Trophoblast cell (in vitro differentiated cells and primary cell): ENCODE measurements around the gene KRT76.
"Not testable (repeated sequence)": the region's sequence is repeated elsewhere in the genome, so short reads cannot be mapped to it uniquely, and the experiment has no call there.

ENCODE experiments used
- DNase-seq, 2 donors: peaks; one replicate each; pipeline ENCODE4 v3.0.0-alpha.2; 2016
- H2AFZ ChIP-seq: 2 replicates; pipeline ENCODE4 v1.6.1; 2013; ENCODE audit warnings: low read length, moderate library complexity, mild to moderate bottlenecking; ENCODE audit not compliant: insufficient read depth, poor library complexity
- H2AK5ac ChIP-seq: 2 replicates; pipeline ENCODE4 v1.6.1; 2013; ENCODE audit warnings: mild to moderate bottlenecking, low read length
- H2BK120ac ChIP-seq: 2 replicates; pipeline ENCODE4 v1.6.1; 2013; ENCODE audit warnings: low read length, mild to moderate bottlenecking, moderate library complexity; ENCODE audit not compliant: insufficient read depth, poor library complexity
- H2BK12ac ChIP-seq: 2 replicates; pipeline ENCODE4 v1.6.1; 2013; ENCODE audit warnings: mild to moderate bottlenecking, low read length, moderate library complexity
- H2BK5ac ChIP-seq: 2 replicates; pipeline ENCODE4 v1.6.1; 2013; ENCODE audit warnings: low read length, low read depth, moderate library complexity, mild to moderate bottlenecking; ENCODE audit not compliant: poor library complexity
- H3K14ac ChIP-seq: 2 replicates; pipeline ENCODE4 v1.6.1; 2013; ENCODE audit warnings: mild to moderate bottlenecking, low read length
- H3K18ac ChIP-seq: 2 replicates; pipeline ENCODE4 v1.6.1; 2013; ENCODE audit warnings: mild to moderate bottlenecking, low read length
- H3K23ac ChIP-seq: 2 replicates; pipeline ENCODE4 v1.6.1; 2013; ENCODE audit warnings: low read length
- H3K27ac ChIP-seq: 2 replicates; pipeline ENCODE4 v1.5.1; 2013; ENCODE audit warnings: low read depth, mild to moderate bottlenecking, inconsistent platforms, low read length, moderate library complexity
- H3K27me3 ChIP-seq: 2 replicates; pipeline ENCODE4 v1.6.1; 2013; ENCODE audit warnings: inconsistent platforms, mild to moderate bottlenecking, low read length, moderate library complexity; ENCODE audit not compliant: insufficient read depth
- H3K36me3 ChIP-seq, 2 experiments: 1 replicate in 1 of 2; 2 replicates in 1 of 2; pipeline ENCODE4 v1.6.1; 2013; ENCODE audit warnings: low read length in 2 of 2, mild to moderate bottlenecking in 2 of 2, moderate library complexity in 1 of 2; ENCODE audit not compliant: insufficient read depth in 2 of 2, control insufficient read depth in 1 of 2
- H3K4ac ChIP-seq: 2 replicates; pipeline ENCODE4 v1.6.1; 2013; ENCODE audit warnings: low read depth, mild to moderate bottlenecking, low read length, moderate library complexity
- H3K4me1 ChIP-seq, 2 experiments: 1 replicate in 1 of 2; 2 replicates in 1 of 2; pipeline ENCODE4 v1.6.1; 2013; ENCODE audit warnings: low read length in 2 of 2, mild to moderate bottlenecking in 2 of 2, moderate library complexity in 1 of 2; ENCODE audit not compliant: insufficient read depth in 2 of 2, control insufficient read depth in 1 of 2
- H3K4me2 ChIP-seq: 2 replicates; pipeline ENCODE4 v1.6.1; 2013; ENCODE audit warnings: inconsistent platforms, mild to moderate bottlenecking, low read length, moderate library complexity
- H3K4me3 ChIP-seq: 2 replicates; pipeline ENCODE4 v1.5.1; 2013; ENCODE audit warnings: mild to moderate bottlenecking, low read depth, low read length, inconsistent platforms
- H3K79me1 ChIP-seq: one replicate; pipeline ENCODE4 v1.6.1; 2013; ENCODE audit warnings: low read length
- H3K79me2 ChIP-seq: 2 replicates; pipeline ENCODE4 v1.6.1; 2013; ENCODE audit warnings: low read length, mild to moderate bottlenecking; ENCODE audit not compliant: control insufficient read depth, insufficient read depth, poor library complexity
- H3K9ac ChIP-seq: 2 replicates; pipeline ENCODE4 v1.6.1; 2013; ENCODE audit warnings: mild to moderate bottlenecking, low read length
- H3K9me3 ChIP-seq: 2 replicates; pipeline ENCODE4 v1.6.1; 2013; ENCODE audit warnings: low read depth, mild to moderate bottlenecking, control low read depth, inconsistent platforms, low read length; ENCODE audit not compliant: insufficient read depth
- H4K12ac ChIP-seq: 2 replicates; pipeline ENCODE4 v1.6.1; 2013; ENCODE audit warnings: low read depth, mild to moderate bottlenecking, low read length, moderate library complexity
- H4K8ac ChIP-seq: 2 replicates; pipeline ENCODE4 v1.6.1; 2013; ENCODE audit warnings: low read depth, mild to moderate bottlenecking, low read length, moderate library complexity
- H4K91ac ChIP-seq: one replicate; pipeline ENCODE4 v1.6.1; 2013; ENCODE audit warnings: low read depth, mild to moderate bottlenecking, low read length, moderate library complexity
- WGBS: extraction: QIAGEN DNeasy Blood & Tissue Kit; methylation state at CpG from one replicate; pipeline ENCODE4 v1.1.7; 2013; ENCODE audit warnings: missing lambda C conversion rate; ENCODE audit not compliant: insufficient read length, insufficient coverage; ENCODE audit errors: extremely low coverage; 5-methylcytosine and 5-hydroxymethylcytosine counted together

The KRT76 gene

DNA sequence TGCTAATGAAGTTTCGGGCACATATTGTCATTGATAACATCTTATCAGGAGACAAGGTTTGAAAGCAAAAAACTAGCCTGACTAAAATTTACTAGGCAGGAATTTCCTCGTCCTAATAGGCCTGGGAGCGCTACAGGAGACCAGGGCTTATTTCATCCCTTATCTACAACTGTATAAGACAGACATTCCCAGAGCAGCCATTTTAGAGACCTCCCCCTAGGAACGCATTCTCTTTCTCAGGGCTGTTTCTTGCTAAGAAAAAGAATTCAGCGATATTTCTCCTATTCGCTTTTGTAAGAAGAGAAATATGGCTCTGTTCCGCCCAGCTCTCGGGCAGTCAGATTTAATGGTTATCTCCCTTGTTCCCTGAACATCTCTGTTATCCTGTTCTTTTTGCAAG, 15.9 kb downstream of the KRT76 start:
- not testable (repeated sequence) for H3K23ac ChIP-seq, H3K4me3 ChIP-seq, H3K4me2 ChIP-seq, H2BK12ac ChIP-seq, H2AK5ac ChIP-seq, H3K27me3 ChIP-seq, H3K9ac ChIP-seq, H3K4me1 ChIP-seq, H3K4ac ChIP-seq, H3K27ac ChIP-seq, H3K18ac ChIP-seq, H2BK120ac ChIP-seq, H2AFZ ChIP-seq, H3K79me1 ChIP-seq, H4K8ac ChIP-seq, H2BK5ac ChIP-seq, H3K36me3 ChIP-seq, H4K12ac ChIP-seq, DNase-seq, H3K14ac ChIP-seq, H4K91ac ChIP-seq, H3K79me2 ChIP-seq
- peaks cover 15% of the 10 kb centered on the region for H3K9me3 ChIP-seq
- WGBS, result no CpG with 5 or more reads among the region's 8 CpGs

- Histone ChIP-seq H3K4me3 (no peak overlapping the region), H2BK120ac (no peak overlapping the region), H3K14ac (no peak overlapping the region), H2BK5ac (no peak overlapping the region), H2BK12ac (no peak overlapping the region), H3K36me3 (no peaks in the 10 kb centered on the region), H3K79me1 (no peaks in the 10 kb centered on the region), H3K4ac (no peak overlapping the region), H3K4me2 (no peak overlapping the region), H4K12ac (no peak overlapping the region), H3K9me3 (peaks cover 16% of the 10 kb centered on the region), H3K27me3 (peaks cover 3% of the 10 kb centered on the region), H2AFZ (no peak overlapping the region), H3K79me2 (no peaks in the 10 kb centered on the region), H4K8ac (no peak overlapping the region), H4K91ac (no peak overlapping the region), H3K4me1 (no peaks in the 10 kb centered on the region), H3K27ac (no peak overlapping the region), H2AK5ac (no peak overlapping the region), H3K9ac (no peak overlapping the region), H3K23ac (no peak overlapping the region), H3K18ac (no peak overlapping the region)
- no peak for DNase-seq
Observed at GRCh38 chr12:52760623-52761022, 16.5 kb downstream of the KRT76 start.

GRCh38 chr12:52759695-52760094, 17.4 kb downstream of the KRT76 start:
- Histone ChIP-seq H3K79me1 (no peaks in the 10 kb centered on the region), H3K9ac (no peak overlapping the region), H3K14ac (no peak overlapping the region), H4K8ac (no peak overlapping the region), H3K4me3 (no peak overlapping the region), H3K4ac (no peak overlapping the region), H3K9me3 (peaks cover 16% of the 10 kb centered on the region), H3K36me3 (no peaks in the 10 kb centered on the region), H3K27me3 (peaks cover 3% of the 10 kb centered on the region), H2BK12ac (no peak overlapping the region), H4K12ac (no peak overlapping the region), H3K4me1 (no peaks in the 10 kb centered on the region), H2BK5ac (no peak overlapping the region), H3K4me2 (no peak overlapping the region), H3K23ac (no peak overlapping the region), H3K79me2 (no peaks in the 10 kb centered on the region), H2BK120ac (no peak overlapping the region), H2AK5ac (no peak overlapping the region), H3K18ac (no peak overlapping the region), H4K91ac (no peak overlapping the region), H3K27ac (no peak overlapping the region), H2AFZ (no peak overlapping the region)
- DNase-seq, result peak in 1 of 2 donors; percentile 15
- no CpG with 5 or more reads among the region's 2 CpGs for WGBS

GRCh38 chr12:52759218-52759617, 17.9 kb downstream of the KRT76 start:
- Histone ChIP-seq H3K4ac (no peak overlapping the region), H3K36me3 (no peaks in the 10 kb centered on the region), H2AK5ac (no peak overlapping the region), H2AFZ (no peak overlapping the region), H3K18ac (no peak overlapping the region), H3K23ac (no peak overlapping the region), H3K4me1 (no peaks in the 10 kb centered on the region), H4K91ac (no peak overlapping the region), H3K4me2 (no peak overlapping the region), H2BK120ac (no peak overlapping the region), H3K79me2 (no peaks in the 10 kb centered on the region), H3K27ac (no peak overlapping the region), H3K9ac (no peak overlapping the region), H3K14ac (no peak overlapping the region), H4K8ac (no peak overlapping the region), H3K79me1 (no peaks in the 10 kb centered on the region), H2BK5ac (no peak overlapping the region), H3K27me3 (peaks cover 3% of the 10 kb centered on the region), H3K9me3 (peaks cover 16% of the 10 kb centered on the region), H3K4me3 (no peak overlapping the region), H2BK12ac (no peak overlapping the region), H4K12ac (no peak overlapping the region)
- no CpG with 5 or more reads among the region's 2 CpGs for WGBS
- no peak for DNase-seq
